ENCODE measurements around the gene GP9. TPM values are rescaled to one million over a fixed set of nuclear protein-coding genes. Genes with fewer than 3 reads are reported as not detected.
A peak's percentile ranks its signal among the peaks of the same experiment; 100 is the strongest.

Gene GP9
- total and polyA plus RNA-seq, 2 donors (not counting 1 experiment from before 2014, with no cell fraction given) = not detected

DNA sequence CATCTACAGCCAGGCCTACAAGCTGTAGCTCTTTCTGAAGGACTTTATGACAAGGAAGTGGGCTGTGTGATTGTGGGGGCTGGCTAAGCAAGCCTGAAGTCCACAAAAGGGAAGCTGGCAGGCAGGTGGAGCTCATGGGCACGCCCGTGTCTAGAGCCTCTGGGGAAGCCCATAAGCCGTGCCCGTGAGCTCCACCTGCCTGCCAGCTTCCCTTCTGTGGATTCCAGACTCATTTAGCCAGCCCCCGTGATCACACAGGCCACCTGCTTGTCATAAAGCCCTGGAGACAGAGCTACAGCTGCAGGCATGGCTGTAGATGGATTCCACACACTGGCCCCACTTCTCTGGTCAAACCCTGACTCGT, 44.2 kb upstream of the GP9 start:
- intact Hi-C loops (cut with micrococcal nuclease) = loop anchor here (1.0 to 2.0 kb wide), 4 partner anchors 11 to 232 kb away; partner anchors contain the start of genes CFAP92 and COPG1
- H3K4me3 ChIP-seq (ENCODE audit: control extremely low read depth in 1 of 5, extremely low read depth in 1 of 5, insufficient read depth in 1 of 5, low read depth in 2 of 5, low read length in 4 of 5) = peak overlapping the region in 3 of 5 experiments; percentile 5 to 28 (median 18)
- H3K79me2 ChIP-seq (ENCODE audit: control insufficient read depth, insufficient read depth, low read length) = no peaks in the 10 kb centered on the region
- ChIA-PET CTCF (interaction anchor here (0.7 to 9.1 kb wide), 17 partner anchors 9 to 307 kb away, joined by 3 to 134 read pairs (median 7); partner anchors contain the start of gene CFAP92), POLR2A (interaction anchor here (0.5 to 2.7 kb wide), 8 partner anchors 11 to 262 kb away, joined by 3 to 19 read pairs (median 4); partner anchors contain the start of genes COPG1 and HMCES)
- ATAC-seq (ENCODE audit: low read depth) (peak; percentile 86), DNase-seq (peak; percentile 92)
- WGBS (ENCODE audit: insufficient coverage) = 2% methylated on average over 5 of the region's 6 CpGs
- no peaks in the 10 kb centered on the region for H4K20me1 ChIP-seq (ENCODE audit: control insufficient read depth, insufficient read depth, low read length, poor library complexity, severe bottlenecking)
- H3K27ac ChIP-seq (ENCODE audit: low read length in 2 of 2) = peak overlapping the region; percentile 85 to 96
- Mint-ChIP-seq H3K4me3 (peak overlapping the region; percentile 79), H3K27me3 (no peaks in the 10 kb centered on the region), H3K27ac (peak overlapping the region; percentile 97), H3K4me1 (peaks cover 41% of the 10 kb centered on the region), H3K9me3 (ENCODE audit: insufficient read depth) (no peaks in the 10 kb centered on the region)
- peaks cover 33 to 35% of the 10 kb centered on the region in 2 donors for H3K4me1 ChIP-seq (ENCODE audit: control insufficient read depth in 2 of 2, insufficient read depth in 2 of 2, low read length in 2 of 2)
- H3K9me3 ChIP-seq (ENCODE audit: control extremely low read depth in 1 of 3, control insufficient read depth in 2 of 3, insufficient read depth in 1 of 3, low read length in 2 of 3) = peaks cover 0 to 11% (median 0%) of the 10 kb centered on the region in 3 donors
- no peak for TF ChIP-seq EZH2 (IDR thresholded peaks at IDR 0.05; ENCODE audit: borderline replicate concordance, insufficient read depth, low read depth, low read length, poor library complexity, severe bottlenecking)
- TF ChIP-seq, protein P1, sequence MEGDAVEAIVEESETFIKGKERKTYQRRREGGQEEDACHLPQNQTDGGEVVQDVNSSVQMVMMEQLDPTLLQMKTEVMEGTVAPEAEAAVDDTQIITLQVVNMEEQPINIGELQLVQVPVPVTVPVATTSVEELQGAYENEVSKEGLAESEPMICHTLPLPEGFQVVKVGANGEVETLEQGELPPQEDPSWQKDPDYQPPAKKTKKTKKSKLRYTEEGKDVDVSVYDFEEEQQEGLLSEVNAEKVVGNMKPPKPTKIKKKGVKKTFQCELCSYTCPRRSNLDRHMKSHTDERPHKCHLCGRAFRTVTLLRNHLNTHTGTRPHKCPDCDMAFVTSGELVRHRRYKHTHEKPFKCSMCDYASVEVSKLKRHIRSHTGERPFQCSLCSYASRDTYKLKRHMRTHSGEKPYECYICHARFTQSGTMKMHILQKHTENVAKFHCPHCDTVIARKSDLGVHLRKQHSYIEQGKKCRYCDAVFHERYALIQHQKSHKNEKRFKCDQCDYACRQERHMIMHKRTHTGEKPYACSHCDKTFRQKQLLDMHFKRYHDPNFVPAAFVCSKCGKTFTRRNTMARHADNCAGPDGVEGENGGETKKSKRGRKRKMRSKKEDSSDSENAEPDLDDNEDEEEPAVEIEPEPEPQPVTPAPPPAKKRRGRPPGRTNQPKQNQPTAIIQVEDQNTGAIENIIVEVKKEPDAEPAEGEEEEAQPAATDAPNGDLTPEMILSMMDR (IDR thresholded peaks at IDR 0.05) = peak; percentile 41
- peak overlapping the region; percentile 70 for H3K4me2 ChIP-seq (replicated peaks; ENCODE audit: low read depth, low read length, poor library complexity, severe bottlenecking)
- H2AFZ ChIP-seq (ENCODE audit: insufficient read depth, low read depth, low read length, poor library complexity, severe bottlenecking) = peak overlapping the region; percentile 69
- H3K27me3 ChIP-seq (replicated peaks in 1 of 4; ENCODE audit: control extremely low read depth in 1 of 4, control insufficient read depth in 3 of 4, insufficient read depth in 4 of 4, low read length in 3 of 4) = no peaks in the 10 kb centered on the region
- H3K9ac ChIP-seq (ENCODE audit: low read length) = peak overlapping the region; percentile 47
- no peaks in the 10 kb centered on the region for H3K36me3 ChIP-seq (replicated peaks in 1 of 2; ENCODE audit: control extremely low read depth in 1 of 2, control insufficient read depth in 1 of 2, extremely low read depth in 1 of 2, insufficient read depth in 2 of 2, low read length in 1 of 2)

Measured in B cell (primary cell).